Vagina (tissue), 2 donors: ENCODE results near the gene EBF3. TPM values are rescaled to one million over a fixed set of nuclear protein-coding genes. Genes with fewer than 3 reads are reported as not detected.
A peak's percentile ranks its signal among the peaks of the same experiment; 100 is the strongest.

Experiments
- DNase-seq, 2 donors: peaks; one replicate each; pipeline ENCODE4 v3.0.0-alpha.2; 2017; ENCODE audit errors: extremely low spot score in 2 of 2
- H3K27ac ChIP-seq: fragments of 200-600 bp; sonication (generic); one replicate; pipeline ENCODE4 v1.5.1; 2019
- H3K27me3 ChIP-seq: fragments of 200-600 bp; sonication (generic); one replicate; pipeline ENCODE4 v1.5.1; 2019
- H3K36me3 ChIP-seq, 2 donors: fragments of 200-600 bp; sonication (generic); one replicate each; pipeline ENCODE4 v1.5.1; 2017 to 2019
- H3K4me1 ChIP-seq: fragments of 200-600 bp; sonication (generic); one replicate; pipeline ENCODE4 v1.5.1; 2019
- H3K4me3 ChIP-seq, 2 donors: fragments of 200-600 bp; sonication (generic); 1 replicate in 1 of 2; 2 replicates in 1 of 2; pipeline ENCODE4 v1.5.1; 2016 to 2019
- H3K9me3 ChIP-seq: fragments of 200-600 bp; sonication (generic); one replicate; pipeline ENCODE4 v1.5.1; 2019
- POLR2A ChIP-seq, 2 donors: fragments of 450-650 bp; IDR thresholded peaks; one replicate each; pipeline ENCODE4 v1.6.1; 2017; ENCODE audit warnings: antibody characterized with exemption in 2 of 2, mild to moderate bottlenecking in 2 of 2, moderate library complexity in 2 of 2
- POLR2AphosphoS5 ChIP-seq, 2 donors: sonication (generic); formaldehyde crosslinking; IDR thresholded peaks; one replicate each; pipeline ENCODE4 v1.9.0; 2017; ENCODE audit warnings: antibody characterized with exemption in 2 of 2, mild to moderate bottlenecking in 2 of 2, low read depth in 1 of 2; ENCODE audit not compliant: insufficient read depth in 1 of 2
- intact Hi-C: fragments of 100-400 bp; cut with DNase I; formaldehyde crosslinking; loops from one replicate; pipeline ENCODE4 v1.15.1; 2023
- total RNA-seq: library from RNA; depleted of rRNA; stranded (reverse); fragments of >200 nt; gene quantifications from one replicate; pipeline ENCODE4 v1.2.3, GENCODE V29; 2016
- TF ChIP-seq, protein P1 (sequence below), 3 experiments: fragments of 450-650 bp in 2 of 3; fragments of 200-600 bp in 1 of 3; sonication (generic) in 1 of 3; IDR thresholded peaks; one replicate each; pipeline ENCODE4 v1.5.1; 2017 to 2019; ENCODE audit warnings: antibody characterized with exemption in 3 of 3, mild to moderate bottlenecking in 2 of 3, moderate library complexity in 2 of 3

EBF3 gene
- total RNA-seq, 1 donor from 2014 or later, result 10.6 TPM

- no peaks in the 10 kb centered on the region for H3K4me1 ChIP-seq
- H3K36me3 ChIP-seq, result no peaks in the 10 kb centered on the region
- no peak for DNase-seq
- TF ChIP-seq POLR2AphosphoS5 (IDR thresholded peaks at IDR 0.05; ENCODE audit: insufficient read depth in 1 of 2, low read depth in 1 of 2) (no peak), POLR2A (IDR thresholded peaks at IDR 0.05) (no peak)
- TF ChIP-seq, protein P1, sequence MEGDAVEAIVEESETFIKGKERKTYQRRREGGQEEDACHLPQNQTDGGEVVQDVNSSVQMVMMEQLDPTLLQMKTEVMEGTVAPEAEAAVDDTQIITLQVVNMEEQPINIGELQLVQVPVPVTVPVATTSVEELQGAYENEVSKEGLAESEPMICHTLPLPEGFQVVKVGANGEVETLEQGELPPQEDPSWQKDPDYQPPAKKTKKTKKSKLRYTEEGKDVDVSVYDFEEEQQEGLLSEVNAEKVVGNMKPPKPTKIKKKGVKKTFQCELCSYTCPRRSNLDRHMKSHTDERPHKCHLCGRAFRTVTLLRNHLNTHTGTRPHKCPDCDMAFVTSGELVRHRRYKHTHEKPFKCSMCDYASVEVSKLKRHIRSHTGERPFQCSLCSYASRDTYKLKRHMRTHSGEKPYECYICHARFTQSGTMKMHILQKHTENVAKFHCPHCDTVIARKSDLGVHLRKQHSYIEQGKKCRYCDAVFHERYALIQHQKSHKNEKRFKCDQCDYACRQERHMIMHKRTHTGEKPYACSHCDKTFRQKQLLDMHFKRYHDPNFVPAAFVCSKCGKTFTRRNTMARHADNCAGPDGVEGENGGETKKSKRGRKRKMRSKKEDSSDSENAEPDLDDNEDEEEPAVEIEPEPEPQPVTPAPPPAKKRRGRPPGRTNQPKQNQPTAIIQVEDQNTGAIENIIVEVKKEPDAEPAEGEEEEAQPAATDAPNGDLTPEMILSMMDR (IDR thresholded peaks at IDR 0.05), result no peak
- intact Hi-C loops, result no loop called here
- H3K9me3 ChIP-seq, result no peaks in the 10 kb centered on the region
- no peaks in the 10 kb centered on the region for H3K27me3 ChIP-seq
- no peak overlapping the region for H3K27ac ChIP-seq
- no peak overlapping the region for H3K4me3 ChIP-seq
Observed at GRCh38 chr10:129849452-129849750, 114.7 kb downstream of the EBF3 start.

DNA sequence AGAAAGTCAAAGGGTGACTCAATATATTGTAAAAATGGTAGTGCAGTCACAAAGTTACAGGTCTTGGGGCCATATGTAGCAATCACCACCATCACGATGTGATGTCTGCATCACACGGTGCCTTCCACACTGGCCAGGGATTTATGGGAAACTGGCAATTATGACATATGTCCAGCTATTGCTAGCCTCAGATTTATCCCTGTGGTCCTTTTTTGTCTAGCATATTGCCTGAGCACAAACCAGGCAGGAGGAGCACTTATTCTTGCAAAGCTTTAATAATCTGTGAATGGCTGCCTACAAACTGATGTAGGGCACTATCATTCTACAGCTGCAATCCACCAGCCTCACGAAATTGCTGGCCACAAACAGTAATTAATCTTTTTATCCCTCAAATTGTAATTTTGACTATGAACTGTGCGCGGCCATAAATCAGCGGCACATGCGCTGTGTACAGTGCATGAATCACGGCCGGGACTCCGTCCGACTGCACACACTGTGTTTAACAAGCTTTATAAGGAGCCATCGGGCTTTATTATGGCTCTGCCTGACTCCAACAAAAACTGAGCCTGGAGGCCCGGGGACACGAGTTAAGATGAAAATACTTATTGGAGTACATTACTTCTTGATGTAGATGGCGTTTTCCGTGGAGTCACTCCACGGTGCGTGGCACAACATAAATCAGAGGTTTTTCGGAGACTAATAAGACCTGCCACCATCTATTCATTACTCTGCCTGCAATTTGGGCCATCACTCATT lies 115.2 kb downstream of the EBF3 start:
- no peak for DNase-seq
- H3K27ac ChIP-seq, result no peak overlapping the region
- H3K27me3 ChIP-seq, result no peaks in the 10 kb centered on the region
- TF ChIP-seq, protein P1 (IDR thresholded peaks at IDR 0.05), result no peak
- TF ChIP-seq POLR2AphosphoS5 (IDR thresholded peaks at IDR 0.05; ENCODE audit: insufficient read depth in 1 of 2, low read depth in 1 of 2), result no peak
- no peak for TF ChIP-seq POLR2A (IDR thresholded peaks at IDR 0.05)
- no peaks in the 10 kb centered on the region for H3K9me3 ChIP-seq
- H3K4me1 ChIP-seq, result no peaks in the 10 kb centered on the region
- intact Hi-C loops, result no loop called here
- H3K4me3 ChIP-seq, result no peak overlapping the region
- H3K36me3 ChIP-seq, result no peaks in the 10 kb centered on the region

DNA sequence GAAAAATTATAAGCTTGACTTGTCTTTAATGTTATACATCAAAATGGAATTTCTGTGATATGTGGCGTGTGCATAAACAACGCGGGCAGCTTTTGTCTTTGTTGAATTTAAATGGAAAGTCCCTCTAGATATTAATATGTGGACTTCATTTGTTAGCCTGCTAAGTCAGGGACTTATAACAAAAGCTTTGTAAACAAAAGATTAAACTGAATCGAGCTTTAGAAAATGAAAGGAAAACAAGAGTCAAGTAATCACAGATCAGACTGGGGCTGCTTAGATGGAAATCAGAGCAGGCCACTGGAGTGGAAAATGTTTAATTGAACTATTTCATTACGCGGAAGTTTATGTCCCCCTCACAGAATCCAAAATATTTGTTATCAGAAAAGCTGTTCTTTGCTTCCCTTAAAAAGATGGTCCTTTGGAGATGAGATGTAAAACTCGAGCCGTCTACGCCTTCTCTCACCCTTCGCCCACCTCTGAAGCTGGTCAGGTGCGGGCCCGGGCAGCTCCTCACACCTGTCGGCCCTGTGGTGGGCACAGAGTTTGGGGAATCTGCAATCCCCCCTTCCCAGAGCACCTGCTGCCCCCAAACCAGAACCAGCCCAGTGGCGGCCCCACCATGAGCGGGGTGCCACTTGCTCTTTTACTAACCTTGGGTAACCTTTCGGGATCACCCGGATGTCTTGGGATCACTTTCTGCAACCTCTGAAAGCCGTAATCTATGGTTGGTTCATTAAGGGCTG lies 116.2 kb downstream of the EBF3 start:
- Histone ChIP-seq H3K36me3 (no peaks in the 10 kb centered on the region), H3K27me3 (no peaks in the 10 kb centered on the region), H3K9me3 (no peaks in the 10 kb centered on the region), H3K27ac (no peak overlapping the region), H3K4me3 (no peak overlapping the region), H3K4me1 (no peaks in the 10 kb centered on the region)
- intact Hi-C loops, result no loop called here
- no peak for DNase-seq
- TF ChIP-seq, protein P1 (IDR thresholded peaks at IDR 0.05), result no peak
- TF ChIP-seq POLR2AphosphoS5 (IDR thresholded peaks at IDR 0.05; ENCODE audit: insufficient read depth in 1 of 2, low read depth in 1 of 2), result no peak
- TF ChIP-seq POLR2A (IDR thresholded peaks at IDR 0.05), result no peak

GRCh38 chr10:129846991-129847391 lies 117.1 kb downstream of the EBF3 start:
- peak in 1 of 2 donors; percentile 80 for DNase-seq
- intact Hi-C loops, result no loop called here
- H3K27me3 ChIP-seq, result no peaks in the 10 kb centered on the region

More at GRCh38 chr10:129846991-129847391, 117.1 kb downstream of the EBF3 start:
- Histone ChIP-seq H3K36me3 (no peaks in the 10 kb centered on the region), H3K27ac (no peak overlapping the region), H3K4me1 (no peaks in the 10 kb centered on the region), H3K4me3 (no peak overlapping the region), H3K9me3 (no peaks in the 10 kb centered on the region)
- TF ChIP-seq, protein P1 (IDR thresholded peaks at IDR 0.05), result no peak
- no peak for TF ChIP-seq POLR2A (IDR thresholded peaks at IDR 0.05)
- TF ChIP-seq POLR2AphosphoS5 (IDR thresholded peaks at IDR 0.05; ENCODE audit: insufficient read depth in 1 of 2, low read depth in 1 of 2), result no peak
